Stimulated activated CD8-positive, alpha-beta memory T cell treated with anti-CD3 and anti-CD28 coated beads, Interleukin-7, amount 100 ng/mL, for 24 hours (primary cell): ENCODE results near the gene TTC9.
"Not testable (repeated sequence)": the region's sequence is repeated elsewhere in the genome, so short reads cannot be mapped to it uniquely, and the experiment has no call there.

ENCODE experiments used
- DNase-seq: peaks from one replicate; pipeline ENCODE4 v3.0.0-alpha.2; 2020; ENCODE audit warnings: low read depth

Gene TTC9

GRCh38 chr14:70680748-70681147 is 39.0 kb downstream of the TTC9 start:
- DNase-seq = no peak

GRCh38 chr14:70683983-70684382 is 42.3 kb downstream of the TTC9 start:
- DNase-seq = no peak

DNA sequence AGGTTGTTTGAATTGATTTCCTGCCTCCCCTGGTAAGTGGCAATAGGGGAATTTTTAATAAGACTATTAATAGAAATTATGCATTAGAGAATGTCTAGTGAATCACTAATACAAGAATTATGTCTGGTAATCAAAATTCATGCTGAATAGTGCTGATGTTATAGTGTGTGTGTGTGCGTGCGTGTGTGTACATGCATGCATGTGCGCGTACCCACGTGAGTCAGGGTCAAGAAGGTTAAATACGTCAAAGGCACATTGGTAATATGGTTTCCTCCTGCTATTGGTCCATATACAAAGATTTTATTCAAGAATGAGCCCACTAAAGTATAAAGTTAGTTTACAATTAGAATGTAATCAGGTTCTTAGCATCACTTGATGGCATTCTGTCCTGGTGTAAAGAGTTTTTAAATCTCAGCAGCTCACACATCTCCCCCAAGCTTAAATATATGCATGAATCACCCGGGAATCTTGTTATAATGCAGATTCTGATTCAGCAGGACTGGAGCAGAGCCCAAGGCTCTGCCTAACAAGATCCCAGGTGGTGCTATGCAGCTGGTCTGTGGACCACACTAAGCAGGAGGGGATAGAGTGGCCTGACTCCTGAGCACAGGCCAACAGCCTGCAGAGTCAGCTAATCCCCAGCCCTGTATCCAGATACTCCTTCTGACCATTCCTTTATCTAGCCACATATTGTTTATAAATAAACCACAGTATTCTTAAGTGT is 43.9 kb downstream of the TTC9 start:
- no peak for DNase-seq

DNA sequence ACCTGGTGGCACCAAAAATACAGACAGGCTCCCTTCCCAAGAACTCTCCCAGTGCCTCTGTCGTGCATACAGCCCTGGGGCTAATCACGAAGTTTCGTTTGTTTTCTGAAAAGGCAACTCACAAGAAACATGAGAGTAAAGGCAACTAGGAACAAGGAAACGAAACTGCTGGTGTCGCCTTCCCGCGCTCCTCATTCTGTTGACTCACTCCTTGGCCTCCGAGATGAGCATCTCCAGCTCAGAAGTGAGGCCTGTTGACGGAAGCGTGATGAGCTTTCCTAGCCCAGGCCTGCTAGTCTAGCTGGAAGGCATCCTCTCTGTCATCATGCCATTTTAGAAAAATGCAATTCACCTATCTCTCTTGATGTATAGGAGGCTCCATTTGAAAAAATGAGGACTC is 50.5 kb downstream of the TTC9 start:
- no peak for DNase-seq

DNA sequence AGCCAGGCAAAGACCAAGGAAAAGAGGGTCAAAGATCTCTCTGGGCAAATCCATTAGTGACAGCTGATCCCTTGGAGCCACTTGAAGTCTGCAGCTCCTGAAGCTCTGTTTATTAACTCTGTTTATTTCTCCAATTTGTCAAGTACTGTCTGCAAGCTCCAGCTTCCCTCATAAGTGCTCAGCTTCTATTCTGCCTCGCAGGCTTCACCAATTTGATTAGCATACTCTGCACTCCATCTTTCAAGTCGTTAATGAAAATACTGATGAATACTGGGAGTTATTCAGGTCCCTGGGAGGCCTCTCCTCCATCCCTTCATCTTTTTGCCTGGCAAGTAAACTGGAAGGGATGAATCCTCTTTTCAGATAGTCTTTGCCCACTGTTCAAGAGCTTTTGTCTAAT is 54.3 kb downstream of the TTC9 start:
- no peak for DNase-seq

GRCh38 chr14:70697701-70698100 is 56.0 kb downstream of the TTC9 start:
- DNase-seq = no peak

DNA sequence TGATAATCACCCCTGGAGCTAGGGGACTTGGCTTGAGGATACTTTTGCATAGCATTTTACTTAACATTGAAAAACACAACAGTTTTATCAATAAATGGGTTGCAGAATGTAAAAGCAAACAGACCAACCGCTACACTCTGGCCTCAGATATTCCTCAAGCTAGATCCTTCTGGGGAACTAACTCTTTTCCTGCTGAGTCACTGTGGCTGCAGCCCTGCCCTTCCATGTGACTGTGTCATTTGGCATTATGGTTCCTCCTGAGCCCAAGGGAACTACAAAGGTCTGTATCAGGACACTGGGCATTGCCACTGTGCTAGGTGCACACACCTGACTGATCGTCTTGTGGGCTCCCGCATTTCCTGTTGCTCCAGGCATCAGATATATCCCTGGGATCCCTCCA is 56.6 kb downstream of the TTC9 start:
- no peak for DNase-seq

DNA sequence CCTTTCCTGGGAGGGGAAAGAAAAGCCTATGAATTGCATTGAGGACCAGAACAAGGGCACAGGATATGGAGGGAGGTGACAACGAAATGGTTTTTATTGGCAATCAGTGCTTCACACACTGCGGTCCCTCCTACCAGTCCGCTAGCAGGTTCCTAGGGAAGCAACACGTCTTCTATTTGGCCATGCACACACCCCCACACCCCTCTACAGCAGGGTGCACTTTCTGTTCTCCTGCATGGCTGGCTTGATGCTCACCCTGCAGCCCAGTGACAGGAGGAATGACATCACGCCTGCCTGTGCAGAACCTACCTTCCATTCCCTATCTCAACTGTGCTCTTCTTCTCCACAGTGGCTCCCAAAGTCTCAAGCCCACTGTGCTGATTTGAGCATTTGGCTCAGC is 57.9 kb downstream of the TTC9 start:
- no peak for DNase-seq

GRCh38 chr14:70700955-70701585 is 59.4 kb downstream of the TTC9 start:
- DNase-seq = no peak

DNA sequence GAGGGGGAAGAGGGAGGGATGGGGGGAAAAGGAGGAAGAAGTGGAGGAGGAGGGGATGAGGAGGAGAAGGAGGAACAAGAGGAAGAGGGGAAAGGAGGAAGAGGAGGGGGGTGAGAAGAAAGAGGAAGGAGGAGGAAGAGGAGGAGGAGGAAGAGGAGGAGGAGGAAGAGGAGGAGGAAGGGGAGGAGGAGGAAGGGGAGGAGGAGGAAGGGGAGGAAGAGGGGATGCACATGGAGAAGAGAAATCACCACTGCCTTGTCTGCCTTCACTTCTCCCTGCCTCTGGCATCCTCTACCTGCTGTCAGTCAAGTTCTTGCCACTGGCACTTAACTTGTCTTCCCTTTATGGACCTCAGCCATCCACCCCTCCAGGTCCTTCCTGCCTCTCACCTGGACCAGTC is 59.9 kb downstream of the TTC9 start:
- DNase-seq = no peak

DNA sequence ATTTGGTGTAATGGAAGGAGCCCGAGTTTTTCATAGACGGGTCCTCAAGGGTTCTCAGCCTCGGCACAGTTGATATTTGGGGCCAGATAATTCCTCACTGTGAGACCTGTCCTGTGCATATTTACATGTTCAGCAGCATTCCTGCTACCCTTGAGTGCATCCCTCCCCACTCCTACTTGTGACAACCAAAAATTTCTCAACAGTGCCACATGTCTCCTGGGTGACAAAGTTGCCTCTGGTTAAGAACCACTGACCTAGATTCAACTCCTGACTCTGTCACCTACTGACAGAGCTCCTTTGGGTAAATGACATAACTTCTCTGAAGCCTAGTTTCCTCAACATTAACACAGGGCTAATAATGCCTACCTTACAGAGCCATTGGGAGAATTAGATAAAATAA is 60.4 kb downstream of the TTC9 start:
- no peak for DNase-seq

GRCh38 chr14:70703621-70704168 is 62.0 kb downstream of the TTC9 start:
- not testable (repeated sequence) for DNase-seq

- no peak for DNase-seq
These were observed 63.2 kb downstream of the TTC9 start for GRCh38 chr14:70704960-70705359.

GRCh38 chr14:70706177-70706576 is 64.5 kb downstream of the TTC9 start:
- no peak for DNase-seq

DNA sequence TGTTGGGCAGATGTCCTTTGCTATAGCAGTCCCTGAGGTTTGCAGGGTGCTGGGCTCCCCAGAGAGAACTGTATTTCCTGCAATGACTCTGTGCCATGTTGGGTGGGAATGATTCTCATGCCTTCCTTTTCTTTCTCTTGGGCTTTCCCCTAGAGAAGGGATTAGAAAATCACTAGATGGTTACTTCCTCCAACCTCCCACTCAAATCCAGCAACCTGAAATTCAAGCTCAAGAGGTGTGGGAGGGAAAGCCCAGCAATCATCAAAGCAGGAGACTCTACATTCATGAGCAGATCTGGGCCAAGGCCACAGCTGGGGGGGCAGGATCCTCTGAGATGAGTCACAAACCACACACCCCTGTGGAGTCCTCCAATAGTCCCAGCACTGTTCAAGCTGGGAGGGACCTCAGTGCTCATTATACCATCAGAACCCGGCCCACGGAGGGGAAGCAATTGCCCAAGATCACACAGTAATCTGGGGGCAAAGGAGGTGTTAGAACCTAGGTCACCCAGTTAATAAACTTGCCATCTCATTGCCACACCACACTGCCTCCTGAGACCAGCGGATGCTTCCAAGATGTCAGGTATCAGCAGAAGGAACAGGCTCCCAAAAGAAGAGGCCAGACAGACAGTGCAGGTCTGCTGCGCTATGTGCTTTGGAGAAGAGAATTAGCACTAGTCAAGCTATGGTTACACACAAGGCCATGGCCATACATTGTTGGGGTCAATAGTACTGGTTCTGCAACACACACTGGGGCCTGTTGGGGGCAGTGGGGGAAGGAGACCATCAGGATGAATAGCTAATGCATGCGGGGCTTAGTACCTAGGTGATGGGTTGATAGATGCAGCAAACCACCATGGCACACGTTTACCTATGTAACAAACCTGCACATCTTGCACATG is 65.7 kb downstream of the TTC9 start:
- no peak for DNase-seq

GRCh38 chr14:70708717-70709570 is 67.2 kb downstream of the TTC9 start:
- no peak for DNase-seq

GRCh38 chr14:70709726-70710382 is 68.1 kb downstream of the TTC9 start:
- DNase-seq = no peak

DNA sequence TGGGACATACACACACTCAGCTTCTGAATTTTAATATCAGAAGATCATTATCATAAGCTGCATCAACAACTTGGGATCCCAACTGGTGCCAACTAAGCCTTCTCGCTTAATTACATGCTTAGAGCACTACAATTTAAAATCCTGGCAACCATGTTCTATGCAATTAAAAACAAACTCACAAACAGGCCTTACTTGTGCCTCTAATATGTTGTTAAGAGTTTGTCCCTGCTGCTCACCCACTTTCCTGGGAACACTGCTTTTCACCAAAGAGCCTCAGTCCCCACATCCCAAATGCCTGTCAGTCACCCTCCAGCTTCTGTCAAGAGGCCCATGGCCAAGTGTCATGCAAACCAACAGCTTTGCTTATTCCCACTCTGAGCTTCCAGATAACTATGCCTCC is 69.7 kb downstream of the TTC9 start:
- no peak for DNase-seq

DNA sequence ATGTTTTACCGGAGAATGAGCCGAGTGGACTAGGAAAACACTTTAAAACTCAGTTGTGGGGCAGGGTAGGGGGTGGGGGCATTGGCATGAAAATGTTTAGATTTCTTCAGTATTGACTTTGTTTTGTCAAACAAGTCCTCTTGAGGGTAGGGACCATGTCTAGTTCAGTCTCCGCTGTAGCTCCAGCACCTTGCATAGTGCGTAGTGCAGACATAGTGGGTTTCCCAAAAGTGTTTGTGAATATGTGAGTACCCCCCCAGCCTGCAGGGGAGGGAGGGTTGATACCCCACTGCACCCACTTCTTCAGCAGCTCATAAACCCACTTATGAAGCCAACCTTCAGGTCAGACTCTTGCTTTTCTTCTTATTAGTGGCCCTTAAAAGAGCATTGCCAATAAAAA is 71.4 kb downstream of the TTC9 start:
- DNase-seq = no peak

GRCh38 chr14:70713511-70713916 is 71.8 kb downstream of the TTC9 start:
- DNase-seq = no peak

DNA sequence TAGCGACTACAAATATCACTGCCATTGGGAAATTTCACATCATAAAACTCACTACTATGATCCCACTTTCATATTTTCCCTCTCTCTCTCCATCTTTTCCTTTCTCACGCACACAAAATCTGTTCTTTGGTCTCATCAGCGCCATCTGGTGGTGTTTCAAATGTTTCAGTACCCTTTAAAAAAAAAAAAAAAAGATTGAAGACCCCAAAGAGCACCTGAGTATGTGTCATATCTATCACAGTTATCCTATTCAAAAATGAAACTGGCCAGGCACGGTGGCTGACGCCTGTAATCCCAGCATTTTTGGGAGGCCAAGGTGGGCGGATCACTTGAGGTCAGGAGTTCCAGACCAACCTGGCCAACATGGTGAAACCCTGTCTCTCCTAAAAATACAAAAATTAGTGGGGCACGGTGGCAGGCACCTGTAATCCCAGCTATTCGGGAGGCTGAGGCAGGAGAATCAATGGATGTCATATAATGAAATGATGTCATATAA is 72.4 kb downstream of the TTC9 start:
- DNase-seq = peak; percentile 5
